ENCODE results near the gene DHX16. TPM values are rescaled to one million over a fixed set of nuclear protein-coding genes. Genes with fewer than 3 reads are reported as not detected.

Gene DHX16
- total RNA-seq, 2 experiments from 2014 or later: 44.0 to 46.8 TPM

DNA sequence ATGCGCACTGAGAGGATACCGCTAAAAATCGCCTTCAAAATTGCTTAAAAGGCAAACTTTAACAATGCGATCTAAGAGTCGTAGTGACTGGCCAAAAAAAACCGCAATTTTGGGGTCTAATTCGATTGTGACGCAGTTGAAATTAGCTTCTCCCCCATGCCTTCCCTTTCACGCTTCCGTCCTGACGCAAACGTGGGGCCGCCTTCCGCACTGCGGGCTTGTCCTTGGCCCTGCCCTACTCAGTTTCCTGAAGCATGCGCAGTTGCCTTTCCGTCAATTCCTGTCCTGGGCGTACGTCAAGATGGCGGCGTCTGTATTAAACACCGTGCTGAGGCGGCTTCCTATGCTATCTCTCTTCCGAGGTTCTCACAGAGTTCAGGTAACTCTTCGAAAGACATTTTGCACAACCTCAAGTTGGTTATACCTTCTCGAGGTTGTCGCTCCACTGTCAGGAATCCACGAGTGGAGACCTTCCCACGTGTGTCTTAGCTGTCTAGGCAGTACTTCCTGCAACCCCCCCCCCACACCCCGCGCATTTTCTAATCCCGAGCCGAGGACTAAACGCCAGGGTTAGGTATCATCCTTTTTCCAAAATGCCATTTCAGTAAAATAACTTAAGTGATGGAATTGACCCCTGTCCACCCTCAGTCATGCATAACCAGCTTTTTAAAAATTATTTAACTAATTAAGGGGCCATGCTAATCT lies 55.1 kb downstream of the DHX16 start, which contains the start of gene MRPS18B:
MRPS18B (plus strand) TSS at position 276 of the 705 bp plus-strand sequence; CDS start at position 302, 26 bp downstream.
- ChIA-PET CTCF (interaction anchor here (0.7 to 1.8 kb wide), 10 partner anchors 8 to 782 kb away, joined by 3 to 7 read pairs (median 4); partner anchors contain the start of genes ATAT1 and MDC1), POLR2A (interaction anchor here (0.7 to 1.4 kb wide), 4 partner anchors 47 to 105 kb away, joined by 3 to 5 read pairs (median 4); partner anchors contain the start of genes ABCF1 and MDC1)

- ChIA-PET CTCF (interaction anchor here (0.9 to 1.8 kb wide), 8 partner anchors 9 to 106 kb away, joined by 3 to 7 read pairs (median 4); partner anchors contain the start of genes ATAT1 and MDC1), POLR2A (interaction anchor here (0.7 to 1.4 kb wide), 3 partner anchors 46 to 100 kb away, joined by 3 to 5 read pairs (median 4); partner anchors contain the start of genes ABCF1 and MDC1)
Observed at GRCh38 chr6:30616811-30617564, 55.8 kb downstream of the DHX16 start, which contains the start of gene PPP1R10. Gene PPP1R10 (minus strand): TSS chr6:30617243. CDS start chr6:30609944, 7,299 bp downstream.

DNA sequence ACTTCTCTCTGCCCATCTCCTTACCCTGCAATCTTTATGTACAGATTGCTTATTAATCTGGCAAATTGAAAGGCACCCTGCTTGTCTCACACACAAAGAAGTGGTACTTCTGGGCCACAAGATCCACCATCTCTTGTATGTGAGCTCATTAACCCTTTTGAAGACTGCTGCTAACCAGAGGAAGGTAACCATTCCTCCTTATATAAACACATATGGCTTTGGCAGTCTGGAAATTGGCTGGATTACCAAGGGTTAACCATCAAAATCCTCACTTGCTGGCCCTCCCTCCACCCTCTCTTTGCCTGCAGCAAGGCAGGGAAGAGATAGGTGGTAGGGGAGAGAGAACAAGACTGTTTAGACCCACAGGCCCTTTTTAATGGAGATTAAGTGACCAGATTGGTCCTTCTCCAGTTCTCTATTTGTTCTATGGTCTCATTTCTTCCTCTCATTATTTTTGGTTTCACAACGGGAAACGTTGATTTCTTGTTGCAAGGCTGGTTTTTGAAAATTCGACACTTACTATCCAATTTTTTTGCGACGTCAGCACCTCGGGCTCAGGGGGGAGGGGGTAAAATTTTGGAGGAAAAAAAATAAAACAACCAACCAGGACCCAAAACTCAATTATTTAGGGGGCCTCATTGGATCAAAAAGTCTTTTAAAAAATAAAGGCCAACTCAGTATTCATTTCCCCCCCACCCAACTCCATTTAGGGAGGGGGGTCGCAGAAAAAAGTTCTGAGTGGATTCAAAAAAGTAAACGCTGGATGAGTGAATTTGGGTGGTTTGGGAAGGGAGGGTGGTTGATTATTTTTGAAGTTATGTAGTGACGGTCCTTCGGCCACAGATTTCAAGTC lies 56.6 kb downstream of the DHX16 start:
- ChIA-PET POLR2A (interaction anchor here (0.8 to 2.5 kb wide), 10 partner anchors 42 to 125 kb away, joined by 3 to 16 read pairs (median 5); partner anchors contain the start of gene ABCF1), CTCF (interaction anchor here (0.9 to 1.2 kb wide), 2 partner anchors 105 to 115 kb away, joined by 3 to 4 read pairs; no protein-coding TSS in a partner anchor)

DNA sequence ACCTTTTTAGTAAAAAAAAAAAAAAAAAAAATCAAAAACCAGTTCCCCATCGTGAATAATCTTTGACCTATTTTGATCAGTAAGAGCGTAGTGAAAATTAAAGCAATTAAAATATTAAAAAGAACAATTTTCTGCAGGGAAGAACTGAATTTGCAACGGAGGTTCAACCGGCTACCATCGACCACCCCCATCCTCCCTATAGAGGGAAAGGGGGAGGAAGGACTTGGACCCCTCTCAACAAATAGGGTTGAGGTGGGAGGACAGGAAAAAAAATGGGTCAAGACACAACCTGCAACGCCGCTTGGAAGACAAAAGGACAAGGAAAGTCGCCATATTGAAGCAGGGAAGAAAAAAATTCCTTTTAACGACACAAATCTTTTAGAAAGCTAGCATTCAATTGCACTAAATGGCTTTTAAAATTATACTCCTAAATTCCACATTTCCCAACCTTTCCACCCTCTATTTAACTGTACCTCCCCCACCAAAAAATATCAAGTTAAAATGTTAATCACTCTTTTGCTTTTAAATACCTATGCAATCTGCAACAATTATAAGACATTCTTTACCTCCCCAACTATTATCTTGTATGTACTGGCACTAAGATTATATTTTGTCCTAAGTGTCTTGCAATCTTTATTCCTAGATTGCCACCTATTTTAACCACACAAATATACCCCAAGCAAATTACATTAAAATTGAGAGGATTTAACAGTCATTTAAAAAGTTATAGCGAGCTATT lies 57.4 kb downstream of the DHX16 start:
- CTCF ChIA-PET: interaction anchor here (0.9 to 1.2 kb wide), 5 partner anchors 19 to 115 kb away, joined by 3 to 5 read pairs (median 3); no protein-coding TSS in a partner anchor
- POLR2A ChIA-PET: interaction anchor here (0.6 to 2.5 kb wide), 24 partner anchors 9 to 960 kb away, joined by 3 to 16 read pairs (median 5); partner anchors contain the start of genes ABCF1, C6orf136, PRR3 and TNF

- ChIA-PET POLR2A (interaction anchor here (0.6 to 2.5 kb wide), 22 partner anchors 8 to 960 kb away, joined by 3 to 16 read pairs (median 6); partner anchors contain the start of genes ABCF1, C6orf136, PRR3 and TNF), CTCF (interaction anchor here (0.9 to 1.2 kb wide), 4 partner anchors 19 to 116 kb away, joined by 3 to 5 read pairs (median 4); no protein-coding TSS in a partner anchor)
Observed at GRCh38 chr6:30614843-30615218, 58.0 kb downstream of the DHX16 start.

DNA sequence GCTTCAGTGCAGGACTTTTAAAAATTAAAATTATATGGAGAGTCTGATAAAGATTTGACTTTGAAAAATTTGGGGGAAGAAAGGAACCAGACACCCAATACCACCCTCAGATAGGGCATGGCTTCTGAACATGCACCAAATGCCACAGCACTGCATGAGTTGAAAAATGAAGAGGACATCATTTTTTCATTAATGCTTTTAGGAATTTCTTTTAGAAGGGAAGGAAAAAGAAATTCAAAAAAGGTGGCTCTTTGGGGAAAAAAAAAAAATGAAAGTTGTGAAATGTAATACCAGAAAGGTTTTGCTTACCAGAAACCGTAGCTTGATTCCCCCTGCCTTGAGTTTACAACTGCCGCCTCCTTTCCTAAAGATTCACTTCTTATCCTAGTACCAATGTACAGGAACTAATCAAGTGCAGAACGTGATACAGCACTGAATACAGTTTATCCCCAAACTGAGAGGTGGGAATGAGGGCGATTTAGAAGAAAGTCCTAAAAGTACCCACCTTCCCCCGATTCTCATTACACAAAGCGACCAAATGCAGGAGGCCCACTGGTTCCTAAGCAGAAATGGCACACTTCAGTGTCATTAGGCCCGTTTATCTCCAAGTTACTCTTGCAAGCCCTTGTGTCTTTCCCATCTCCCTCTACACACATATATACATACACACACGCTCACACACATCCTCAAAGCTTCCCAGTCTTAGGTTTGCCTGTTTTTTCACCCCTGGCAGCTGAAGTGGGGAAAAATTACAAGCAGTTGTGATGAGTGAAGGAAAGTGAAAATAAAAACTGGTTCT lies 58.6 kb downstream of the DHX16 start:
- POLR2A ChIA-PET: interaction anchor here (0.5 to 2.5 kb wide), 22 partner anchors 8 to 961 kb away, joined by 3 to 16 read pairs (median 5); partner anchors contain the start of genes ABCF1, C6orf136, PRR3 and TNF

DNA sequence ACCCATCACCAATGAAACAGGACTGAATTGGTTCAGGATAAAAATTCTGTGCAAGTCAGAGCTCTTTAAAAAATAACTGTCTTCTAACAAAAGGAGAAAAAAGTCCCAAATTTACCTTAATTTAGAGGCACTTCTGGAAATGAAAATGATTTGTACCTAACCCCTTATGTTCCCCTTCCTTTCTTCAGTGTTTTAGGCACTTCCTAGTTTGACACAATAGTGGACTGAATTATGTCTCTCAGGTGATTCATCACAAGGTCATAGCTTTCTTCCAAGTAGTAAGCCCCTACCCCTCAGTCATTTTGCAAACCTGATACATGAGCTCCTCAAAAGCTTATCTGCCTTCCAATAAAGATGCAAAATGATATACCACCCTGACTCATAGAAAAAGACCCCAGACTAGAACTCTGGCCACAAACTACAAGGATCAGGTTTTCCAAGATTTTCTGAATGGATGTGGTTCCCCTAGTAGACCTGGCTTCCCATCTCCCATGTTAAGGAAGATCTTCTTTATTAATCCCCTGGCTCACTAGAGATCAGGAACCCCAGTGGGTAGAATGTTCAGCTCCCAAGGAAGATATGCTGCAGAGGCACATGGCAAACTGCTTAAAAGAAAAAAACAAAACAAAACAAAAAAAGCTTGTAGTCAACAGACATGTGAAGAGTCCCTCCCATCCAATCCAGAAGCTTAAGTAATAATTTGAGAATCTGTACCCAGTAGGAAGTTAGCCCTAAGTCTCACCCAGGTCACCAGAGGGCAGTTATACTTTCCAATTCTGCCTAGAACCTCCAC lies 59.4 kb downstream of the DHX16 start:
- POLR2A ChIA-PET: interaction anchor here (0.5 to 2.5 kb wide), 9 partner anchors 8 to 142 kb away, joined by 3 to 16 read pairs (median 4); no protein-coding TSS in a partner anchor
- CTCF ChIA-PET: interaction anchor here (0.5 to 2.1 kb wide), 8 partner anchors 17 to 131 kb away, joined by 3 to 13 read pairs (median 4); no protein-coding TSS in a partner anchor

More for the DNA sequence above, 58.6 kb downstream of the DHX16 start:
- CTCF ChIA-PET: interaction anchor here (0.5 to 1.1 kb wide), 5 partner anchors 18 to 117 kb away, joined by 3 to 5 read pairs (median 3); no protein-coding TSS in a partner anchor

DNA sequence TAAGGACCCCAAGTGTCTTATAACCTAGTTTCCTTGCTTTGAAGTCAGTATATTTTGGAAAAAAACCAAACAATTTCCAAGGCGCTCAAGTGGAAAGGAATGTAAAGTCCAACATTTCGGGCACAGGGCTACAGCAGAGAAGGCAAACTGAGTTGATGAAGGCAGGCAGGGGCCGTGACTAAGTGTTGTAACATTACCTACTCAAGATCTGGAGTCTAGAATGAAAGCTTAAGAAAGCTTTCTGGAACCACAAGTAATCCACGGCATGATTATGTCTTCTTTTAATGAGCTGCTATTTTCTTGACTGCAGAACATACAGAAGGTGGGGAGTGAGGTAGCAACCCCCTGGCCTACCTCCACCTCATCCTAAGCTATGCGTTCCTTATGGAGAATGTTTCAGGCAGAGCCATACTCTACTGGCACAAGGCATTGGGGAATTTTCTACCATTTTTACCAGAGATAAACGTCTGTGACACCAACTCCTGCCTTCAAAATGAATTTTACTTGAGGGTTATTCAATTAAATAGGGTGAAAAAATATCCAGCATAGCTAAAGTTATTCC lies 60.0 kb downstream of the DHX16 start:
- ChIA-PET POLR2A (interaction anchor here (0.6 to 1.6 kb wide), 7 partner anchors 12 to 131 kb away, joined by 3 to 4 read pairs (median 3); no protein-coding TSS in a partner anchor), CTCF (interaction anchor here (0.5 to 2.1 kb wide), 8 partner anchors 16 to 131 kb away, joined by 3 to 13 read pairs (median 4); no protein-coding TSS in a partner anchor)

DNA sequence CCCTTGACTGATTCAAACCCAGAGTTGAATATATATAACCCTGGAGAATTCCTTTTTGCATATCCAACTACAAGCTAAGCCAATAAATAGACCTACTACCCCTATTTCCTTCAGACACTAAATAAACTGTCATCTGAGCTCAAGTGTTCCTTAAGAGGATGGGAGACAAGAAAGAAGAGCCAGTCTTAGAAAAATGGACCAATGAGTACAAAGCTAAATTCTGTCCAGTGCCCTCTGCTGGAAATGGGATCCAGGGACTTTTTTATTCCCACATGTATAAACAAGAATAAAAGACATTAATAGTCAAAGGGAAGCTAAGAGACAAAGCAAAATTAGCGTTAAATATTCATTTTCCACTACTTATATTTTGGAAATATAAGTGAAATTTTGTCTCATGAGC lies 60.6 kb downstream of the DHX16 start:
- CTCF ChIA-PET: interaction anchor here (0.5 to 2.1 kb wide), 6 partner anchors 16 to 130 kb away, joined by 3 to 13 read pairs (median 4); no protein-coding TSS in a partner anchor
- POLR2A ChIA-PET: interaction anchor here (0.7 to 1.1 kb wide), 2 partner anchors 12 to 130 kb away, joined by 3 read pairs; no protein-coding TSS in a partner anchor

- POLR2A ChIA-PET: interaction anchor here (0.7 kb wide), 1 partner anchor 11 kb away, joined by 3 read pairs; no protein-coding TSS in a partner anchor
Observed at GRCh38 chr6:30611856-30612194, 61.0 kb downstream of the DHX16 start.

DNA sequence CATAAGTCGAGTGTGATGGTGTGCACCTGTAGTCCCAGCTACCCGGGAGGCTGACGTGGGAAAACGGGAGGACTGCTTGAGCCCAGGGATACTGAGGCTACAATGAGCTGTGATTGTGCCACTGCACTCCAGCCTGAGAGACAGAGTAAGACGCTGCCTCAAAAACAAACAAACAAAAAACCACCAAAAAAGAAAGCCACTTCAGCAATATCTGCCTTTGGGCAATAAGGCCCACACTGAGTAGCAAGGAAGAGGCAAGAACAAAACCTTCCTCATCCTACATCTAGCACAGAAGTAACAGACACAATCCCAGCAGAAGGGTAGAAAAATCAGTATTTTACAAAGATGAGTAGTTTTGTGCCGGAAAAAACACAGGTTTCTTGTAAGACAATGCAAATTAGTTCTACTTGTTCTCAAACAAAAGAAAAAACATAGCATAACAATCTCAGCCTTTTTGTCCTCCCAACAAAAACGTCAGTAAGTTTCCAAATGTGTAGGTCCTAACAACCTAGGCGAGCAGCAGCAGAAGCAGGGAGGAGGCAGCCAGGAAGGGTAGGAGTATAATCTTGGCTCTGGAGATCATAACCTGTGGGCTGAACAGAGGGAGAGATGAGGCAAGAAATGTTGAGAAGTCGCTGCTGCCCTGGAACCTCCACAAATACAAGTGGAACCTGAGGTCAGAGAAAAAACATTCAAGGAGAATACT lies 61.5 kb downstream of the DHX16 start:
- POLR2A ChIA-PET: interaction anchor here (0.6 to 1.4 kb wide), 4 partner anchors 11 to 45 kb away, joined by 3 to 7 read pairs (median 4); no protein-coding TSS in a partner anchor
- CTCF ChIA-PET: interaction anchor here (0.8 to 1.4 kb wide), 3 partner anchors 12 to 127 kb away, joined by 3 to 5 read pairs (median 3); partner anchors contain the start of gene ABCF1

More at GRCh38 chr6:30611856-30612194, 61.0 kb downstream of the DHX16 start:
- CTCF ChIA-PET: interaction anchor here (2.1 kb wide), 1 partner anchor 15 kb away, joined by 13 read pairs; no protein-coding TSS in a partner anchor

DNA sequence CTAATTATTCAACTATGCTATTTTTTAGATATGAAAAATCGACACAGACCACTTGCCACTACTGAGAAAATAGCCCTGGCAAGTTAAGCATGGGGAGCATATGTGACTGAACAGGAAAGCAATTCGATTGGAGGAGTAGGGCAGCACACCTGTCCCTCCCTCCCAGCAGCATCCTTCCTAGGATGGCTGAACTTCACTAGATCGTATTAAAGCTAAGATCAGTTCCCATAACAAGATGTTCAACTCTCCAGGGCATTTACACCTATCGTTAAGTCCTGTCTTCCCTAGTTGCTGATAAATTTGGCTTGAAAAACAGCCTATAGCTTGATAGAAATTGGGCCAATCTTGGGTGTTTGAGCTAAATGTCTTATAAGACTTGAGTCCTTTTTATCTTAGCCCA lies 62.7 kb downstream of the DHX16 start:
- ChIA-PET CTCF (interaction anchor here (0.8 to 1.4 kb wide), 3 partner anchors 11 to 126 kb away, joined by 3 to 5 read pairs (median 3); partner anchors contain the start of gene ABCF1), POLR2A (interaction anchor here (0.9 to 1.4 kb wide), 3 partner anchors 10 to 115 kb away, joined by 3 to 6 read pairs (median 3); no protein-coding TSS in a partner anchor)

DNA sequence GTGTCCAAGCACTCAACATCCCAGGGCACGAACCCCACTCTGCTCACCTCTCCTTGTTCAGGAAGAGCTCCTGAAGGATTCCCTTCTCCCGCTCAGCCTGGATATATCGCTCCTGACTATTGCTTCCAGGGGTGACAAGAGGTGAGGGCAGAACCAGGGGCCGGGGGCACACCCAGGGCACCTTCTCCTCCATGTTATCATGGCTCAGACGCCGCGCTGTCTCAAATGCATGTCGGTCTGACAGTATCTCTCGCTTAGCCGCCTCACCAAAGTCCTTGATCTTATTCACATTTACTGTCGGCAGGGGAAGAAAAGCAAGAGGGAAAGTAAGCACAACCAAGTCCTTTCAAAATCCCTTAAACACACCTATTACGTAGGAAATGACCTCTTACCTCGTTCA lies 68.8 kb downstream of the DHX16 start:
- CTCF ChIA-PET: interaction anchor here (2.2 kb wide), 1 partner anchor 151 kb away, joined by 5 read pairs; no protein-coding TSS in a partner anchor
- POLR2A ChIA-PET: interaction anchor here (1.0 kb wide), 1 partner anchor 17 kb away, joined by 5 read pairs; no protein-coding TSS in a partner anchor

All from activated CD8-positive, alpha-beta memory T cell treated with anti-CD3 and anti-CD28 coated beads for 36 hours (primary cell).